HepG2 (cell line): Measurements from ENCODE around the gene CPM. TPM values are rescaled to one million over a fixed set of nuclear protein-coding genes. Genes with fewer than 3 reads are reported as not detected.

Experiments used
- ATAC-seq: fragments of 200-7000 bp; cut with Tn5 transposase; 3 replicates; pipeline ENCODE4 v1.9.1; 2020; ENCODE audit warnings: mild to moderate bottlenecking, moderate library complexity
- BruUV-seq: library from RNA; stranded (reverse); fragments of 400-500 nt; replicated peaks from 2 replicates; lab custom pipeline; 2021; lab: Mats Ljungman, UMichigan
- CTCF ChIA-PET: fragments of 300-600 bp; formaldehyde crosslinking; extraction: SDS; loops from one replicate; lab custom pipeline; 2021; ENCODE audit warnings: low total read pairs, inconsistent platforms, low intra/inter-chr PET ratio; lab: Yijun Ruan, JAX
- POLR2A ChIA-PET: fragments of 350-600 bp; sonication (Branson Sonifier 250); formaldehyde crosslinking; loops from one replicate; lab custom pipeline; 2020; ENCODE audit warnings: antibody characterized with exemption, inconsistent platforms; lab: Yijun Ruan, JAX
- DNase-seq: peaks from one replicate; pipeline ENCODE4 v3.0.0-alpha.2; 2015; ENCODE audit warnings: low spot score
- FAIRE-seq: peaks from 3 replicates; lab custom pipeline; 2011; peaks lifted over from hg19 to GRCh38; lab: Jason Lieb, UNC
- H2AFZ ChIP-seq: one replicate; pipeline ENCODE4 v1.6.1; 2011; ENCODE audit warnings: low read length, inconsistent platforms
- H3K27ac ChIP-seq: fragments of 300-600 bp; 3 replicates; pipeline ENCODE4 v1.8.0; 2011; ENCODE audit warnings: mixed run types, mild to moderate bottlenecking, mixed read lengths, low read length, inconsistent platforms; ENCODE audit not compliant: insufficient read depth; ENCODE audit errors: extremely low read length
- H3K27me3 ChIP-seq, 2 experiments: fragments of 200-600 bp in 1 of 2; 2 replicates in 1 of 2; 3 replicates in 1 of 2; pipeline versions ENCODE4 v1.6.0 to v1.8.0; 2011; ENCODE audit warnings: low read length in 2 of 2, mild to moderate bottlenecking in 2 of 2, moderate library complexity in 2 of 2, inconsistent platforms in 1 of 2; ENCODE audit not compliant: insufficient read depth in 2 of 2, control insufficient read depth in 1 of 2
- H3K36me3 ChIP-seq, 2 experiments: fragments of 200-600 bp in 1 of 2; replicated peaks in 1 of 2; 2 replicates in 1 of 2; 3 replicates in 1 of 2; pipeline versions ENCODE4 v1.5.1 to v1.8.0; 2011; ENCODE audit warnings: low read length in 2 of 2, inconsistent platforms in 1 of 2; ENCODE audit not compliant: insufficient read depth in 2 of 2, control insufficient read depth in 1 of 2
- H3K4me1 ChIP-seq: 2 replicates; pipeline ENCODE4 v1.5.1; 2012; ENCODE audit warnings: low read length, inconsistent platforms; ENCODE audit not compliant: insufficient read depth
- H3K4me2 ChIP-seq: 2 replicates; pipeline ENCODE4 v1.6.0; 2011; ENCODE audit warnings: low read depth, low read length, inconsistent platforms
- H3K4me3 ChIP-seq, 3 experiments: fragments of 200-600 bp in 1 of 3; sonication (generic), shearing (Covaris generic) in 1 of 3; replicated peaks in 1 of 3; 2 replicates each; pipeline ENCODE4 v1.5.1; 2011 to 2016; ENCODE audit warnings: low read length in 3 of 3, inconsistent platforms in 2 of 3, low read depth in 2 of 3, mild to moderate bottlenecking in 2 of 3, control low read depth in 1 of 3, mixed read lengths in 1 of 3; ENCODE audit not compliant: insufficient read depth in 1 of 3
- H3K79me2 ChIP-seq: one replicate; pipeline ENCODE4 v1.6.1; 2011; ENCODE audit warnings: low read length, inconsistent platforms; ENCODE audit not compliant: insufficient read depth
- H3K9ac ChIP-seq: 2 replicates; pipeline ENCODE4 v1.6.0; 2011; ENCODE audit warnings: mild to moderate bottlenecking, low read depth, low read length, inconsistent platforms; ENCODE audit not compliant: insufficient read depth
- H3K9me3 ChIP-seq: 2 replicates; pipeline ENCODE4 v1.5.1; 2012; ENCODE audit warnings: mild to moderate bottlenecking, low read length
- H4K20me1 ChIP-seq: 2 replicates; pipeline ENCODE4 v1.6.0; 2011; ENCODE audit warnings: inconsistent platforms, mild to moderate bottlenecking, low read length, moderate library complexity; ENCODE audit not compliant: insufficient read depth
- AHDC1 ChIP-seq: sonication (generic); formaldehyde crosslinking; IDR thresholded peaks from 2 replicates; pipeline ENCODE4 v1.5.1; 2020; ENCODE audit warnings: mild to moderate bottlenecking, missing genetic modification reagents, borderline replicate concordance
- ETV5 ChIP-seq: IDR thresholded peaks from 2 replicates; pipeline ENCODE4 v1.6.1; 2018; ENCODE audit warnings: missing biosample characterization, missing genetic modification reagents, inconsistent platforms, borderline replicate concordance
- FOXO1 ChIP-seq: sonication (generic); formaldehyde crosslinking; IDR thresholded peaks from 2 replicates; pipeline ENCODE4 v1.4.0; 2020; ENCODE audit warnings: missing genetic modification reagents
- HDAC2 ChIP-seq: sonication (generic); formaldehyde crosslinking; IDR thresholded peaks from 2 replicates; pipeline ENCODE4 v1.4.0; 2020; ENCODE audit warnings: missing genetic modification reagents
- MED13 ChIP-seq: sonication (generic); formaldehyde crosslinking; IDR thresholded peaks from 2 replicates; pipeline ENCODE4 v1.5.0; 2020; ENCODE audit warnings: missing genetic modification reagents
- RBM22 ChIP-seq: fragments of 200-400 bp; formaldehyde crosslinking; optimal IDR thresholded peaks from 2 replicates; pipeline ENCODE3; 2017; ENCODE audit warnings: mild to moderate bottlenecking, low read length, moderate library complexity
- SP1 ChIP-seq, 2 experiments: fragments of 450-650 bp in 1 of 2; sonication (generic) in 1 of 2; formaldehyde crosslinking in 1 of 2; IDR thresholded peaks; 2 replicates each; pipeline versions ENCODE4 v1.4.0 to v1.6.1; 2016 to 2020; ENCODE audit warnings: missing genetic modification reagents in 1 of 2
- TFE3 ChIP-seq: IDR thresholded peaks from 2 replicates; pipeline ENCODE4 v1.6.1; 2016
- TP53 ChIP-seq: sonication (generic); formaldehyde crosslinking; conservative IDR thresholded peaks from 2 replicates; pipeline ENCODE4 v1.4.0; 2020; ENCODE audit warnings: missing genetic modification reagents
- ZBTB20 ChIP-seq: sonication (generic); formaldehyde crosslinking; IDR thresholded peaks from 2 replicates; pipeline ENCODE4 v1.8.1; 2023; ENCODE audit warnings: missing genetic modification reagents, low read depth, mild to moderate bottlenecking, borderline replicate concordance
- ZBTB7B ChIP-seq: sonication (generic); formaldehyde crosslinking; IDR thresholded peaks from 2 replicates; pipeline ENCODE4 v1.4.0; 2020; ENCODE audit warnings: missing genetic modification reagents
- ZMAT5 ChIP-seq: sonication (generic); formaldehyde crosslinking; IDR thresholded peaks from 2 replicates; pipeline ENCODE4 v1.5.0; 2020; ENCODE audit warnings: mild to moderate bottlenecking, low read depth, missing genetic modification reagents, borderline replicate concordance
- ZNF432 ChIP-seq: sonication (generic); formaldehyde crosslinking; IDR thresholded peaks from 2 replicates; pipeline ENCODE4 v1.5.0; 2020; ENCODE audit warnings: missing genetic modification reagents, mild to moderate bottlenecking, borderline replicate concordance
- ZNF710 ChIP-seq: sonication (generic); formaldehyde crosslinking; IDR thresholded peaks from 2 replicates; pipeline ENCODE4 v1.5.0; 2020; ENCODE audit warnings: mild to moderate bottlenecking, missing genetic modification reagents, borderline replicate concordance
- ZSCAN22 ChIP-seq: sonication (generic); formaldehyde crosslinking; IDR thresholded peaks from 2 replicates; pipeline ENCODE4 v1.4.0; 2020; ENCODE audit warnings: mild to moderate bottlenecking, missing genetic modification reagents
- WGBS: methylation state at CpG from one replicate; pipeline ENCODE4 v1.1.6; 2017; ENCODE audit warnings: low lambda C conversion rate; 5-methylcytosine and 5-hydroxymethylcytosine counted together
- in situ Hi-C: cut with HindIII; loops from 2 replicates; pipeline ENCODE4 v1.10.0; 2017; ENCODE audit warnings: low pct_unique_long_range_greater_than_20kb; ENCODE audit not compliant: extremely low pct_ligation_motif_present
- intact Hi-C: fragments of 100-400 bp; cut with micrococcal nuclease; formaldehyde crosslinking; loops from one replicate; pipeline ENCODE4 v1.10.0; 2022; ENCODE audit not compliant: unreplicated experiment
- polyA plus RNA-seq, 8 experiments: library from polyadenylated mRNA; depleted of rRNA in 3 of 8; stranded (reverse) in 7 of 8; unstranded in 1 of 8; fragments of >200 nt; fragmentation: Illumina TruSeq in 4 of 8; extraction: Trizol in 4 of 8; gene quantifications; 2 replicates each; pipeline versions ENCODE4 v1.2.1 to v1.2.3, GENCODE V29; 2011 to 2016; ENCODE audit warnings: low read depth in 4 of 8, missing spikeins in 1 of 8, mixed read lengths in 1 of 8; ENCODE audit not compliant: insufficient read depth in 1 of 8
- total RNA-seq, 5 experiments: library from RNA; depleted of rRNA; stranded (reverse); fragments of >200 nt; fragmentation: Illumina TruSeq; extraction: Trizol; gene quantifications; 2 replicates each; pipeline ENCODE4 v1.2.3, GENCODE V29; 2016; ENCODE audit warnings: low read depth in 1 of 5

Gene CPM
- total and polyA plus RNA-seq, 2 of the 13 experiments (the other 11 are each of a cell fraction or from before 2014, with no cell fraction given) = not detected

- in situ Hi-C loops = no loop called here
- 72% methylated on average over 4 of the region's 4 CpGs for WGBS
- POLR2A ChIA-PET = no interaction called here
- TF ChIP-seq ZSCAN22 = no peak
- TF ChIP-seq SP1 (IDR thresholded peaks at IDR 0.05) = no peak
- TF ChIP-seq SP1 (CRISPR knock-in tag; IDR thresholded peaks at IDR 0.05) = no peak
- no peak for TF ChIP-seq TFE3
- no peak for TF ChIP-seq MED13
- no peak for TF ChIP-seq TP53 (CRISPR knock-in tag)
- TF ChIP-seq ZNF710 (CRISPR knock-in tag) = no peak
- TF ChIP-seq FOXO1 (CRISPR knock-in tag) = no peak
- TF ChIP-seq ZBTB20 (CRISPR knock-in tag) = no peak
- no peak for TF ChIP-seq HDAC2
- no peak for TF ChIP-seq ZMAT5 (CRISPR knock-in tag)
- TF ChIP-seq ETV5 (CRISPR knock-in tag) = no peak
- no peak for TF ChIP-seq RBM22
- no peak for TF ChIP-seq ZBTB7B
- TF ChIP-seq ZNF432 (CRISPR knock-in tag) = no peak
- no peak for TF ChIP-seq AHDC1
These were observed 8.4 kb downstream of the CPM start for GRCh38 chr12:68924546-68924945.

More at GRCh38 chr12:68924546-68924945, 8.4 kb downstream of the CPM start:
- no peak overlapping the region for H3K4me3 ChIP-seq
- H4K20me1 ChIP-seq = no peaks in the 10 kb centered on the region
- no peak overlapping the region for H3K27ac ChIP-seq
- CTCF ChIA-PET = no interaction called here
- H3K9me3 ChIP-seq = no peaks in the 10 kb centered on the region
- H3K36me3 ChIP-seq = no peaks in the 10 kb centered on the region
- intact Hi-C loops = no loop called here
- peak; percentile 21 for FAIRE-seq
- no peak overlapping the region for H3K4me2 ChIP-seq
- no peaks in the 10 kb centered on the region for H3K27me3 ChIP-seq
- no peak for DNase-seq
- no peaks in the 10 kb centered on the region for H3K4me1 ChIP-seq
- H2AFZ ChIP-seq = no peak overlapping the region
- ATAC-seq = no peak
- H3K9ac ChIP-seq = no peak overlapping the region
- no TSS peak for BruUV-seq
- no peaks in the 10 kb centered on the region for H3K79me2 ChIP-seq
